NCI-H1436 treated with DMSO at 0.1 percent for 48 hours (cell line): ENCODE results near the gene ZNF81.
"Not testable (repeated sequence)": the region's sequence is repeated elsewhere in the genome, so short reads cannot be mapped to it uniquely, and the experiment has no call there.

ENCODE experiments used
- DNase-seq: peaks from one replicate; lab custom pipeline; 2025; lab: John Stamatoyannopoulos, UW

The ZNF81 gene

DNA sequence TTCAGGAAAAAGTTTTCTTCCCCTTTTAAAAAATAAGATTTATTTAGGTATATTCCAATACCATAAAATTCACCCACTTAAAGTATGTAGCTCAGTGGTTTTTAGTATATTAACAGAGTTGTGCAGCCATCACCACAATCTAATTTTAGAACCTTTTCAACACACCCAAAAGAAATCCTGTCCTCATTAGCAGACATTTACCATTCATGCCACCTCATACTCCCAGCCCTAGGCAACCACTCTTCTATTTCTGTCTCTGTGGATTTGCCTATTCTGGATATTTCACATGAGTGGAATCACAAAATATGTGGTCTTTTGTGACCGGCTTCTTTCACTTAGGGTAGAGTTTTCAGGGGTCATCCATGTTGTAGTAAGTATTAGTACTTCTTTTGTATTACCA is 7.4 kb downstream of the ZNF81 start:
- no peak for DNase-seq

GRCh38 chrX:47846040-47846439 is 9.3 kb downstream of the ZNF81 start:
- no peak for DNase-seq

- no peak for DNase-seq
Measured at GRCh38 chrX:47849778-47850177, 13.1 kb downstream of the ZNF81 start.

GRCh38 chrX:47850389-47850788 is 13.7 kb downstream of the ZNF81 start:
- DNase-seq, result not testable (repeated sequence)

GRCh38 chrX:47850901-47851300 is 14.2 kb downstream of the ZNF81 start:
- no peak for DNase-seq

- no peak for DNase-seq
Measured at GRCh38 chrX:47854474-47854873, 17.8 kb downstream of the ZNF81 start.

GRCh38 chrX:47859686-47860085 is 23.0 kb downstream of the ZNF81 start:
- DNase-seq, result no peak

- DNase-seq, result no peak
Measured at GRCh38 chrX:47862680-47863079, 26.0 kb downstream of the ZNF81 start.

- DNase-seq, result no peak
Measured at GRCh38 chrX:47863187-47863586, 26.5 kb downstream of the ZNF81 start.

DNA sequence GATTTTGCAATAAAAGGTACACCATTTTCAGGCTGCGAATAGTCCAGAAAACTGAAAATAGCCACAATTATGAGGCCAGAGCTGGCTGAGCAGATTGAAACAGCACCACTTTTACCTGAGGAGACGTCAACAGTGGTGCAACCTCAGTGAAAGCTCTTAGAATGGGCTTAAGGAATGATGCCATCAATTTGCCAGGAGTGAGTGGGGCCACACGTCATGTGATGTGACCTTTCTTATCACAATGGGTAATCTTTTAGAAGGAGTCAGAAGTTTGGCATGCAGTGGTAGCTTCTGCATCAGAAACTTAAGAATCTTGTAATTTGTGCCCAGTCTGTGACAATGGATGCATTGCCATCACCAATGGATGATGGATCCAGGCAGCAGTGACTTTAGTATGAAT is 27.6 kb downstream of the ZNF81 start:
- no peak for DNase-seq

DNA sequence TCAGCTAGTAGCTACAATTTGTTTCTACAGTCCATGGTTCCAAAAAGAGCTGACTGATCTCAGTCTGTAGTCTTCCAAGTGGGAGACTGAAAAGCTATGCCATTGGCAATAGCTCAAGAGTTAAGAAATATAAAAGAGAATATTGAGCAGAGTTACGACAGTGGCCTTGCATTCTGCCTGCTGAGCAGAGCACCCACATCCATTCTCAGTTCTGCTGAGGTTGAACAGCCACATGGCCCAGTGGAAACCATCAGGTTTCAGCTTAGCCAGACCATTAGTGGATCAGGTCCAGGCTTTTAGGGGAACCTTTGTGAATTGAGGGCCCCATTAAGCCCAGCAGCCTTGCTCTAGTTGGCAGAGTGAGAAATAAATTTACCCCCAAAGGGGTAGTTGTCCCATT is 28.1 kb downstream of the ZNF81 start:
- no peak for DNase-seq

- DNase-seq, result no peak
Measured at GRCh38 chrX:47873123-47873522, 36.4 kb downstream of the ZNF81 start.

GRCh38 chrX:47877327-47877726 is 40.6 kb downstream of the ZNF81 start:
- no peak for DNase-seq

DNA sequence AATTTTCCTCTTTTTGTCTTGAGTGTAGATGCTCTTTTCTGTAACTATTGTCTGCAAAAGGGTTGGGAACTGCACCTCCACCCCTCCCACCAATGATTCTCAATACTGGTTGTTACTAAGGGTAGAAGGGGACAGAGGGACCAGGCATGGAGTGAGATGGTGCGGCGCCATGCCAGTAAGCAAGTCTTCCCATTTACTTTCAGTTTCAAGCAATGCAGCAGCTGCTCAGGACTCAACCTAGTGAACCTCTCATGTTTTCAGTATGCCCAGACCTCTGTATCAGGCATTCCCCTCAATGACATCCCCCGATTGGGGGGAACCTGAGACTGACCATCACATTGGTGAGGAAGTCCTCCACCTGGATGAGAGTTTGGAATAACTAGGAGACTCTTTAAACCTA is 41.5 kb downstream of the ZNF81 start:
- no peak for DNase-seq

DNA sequence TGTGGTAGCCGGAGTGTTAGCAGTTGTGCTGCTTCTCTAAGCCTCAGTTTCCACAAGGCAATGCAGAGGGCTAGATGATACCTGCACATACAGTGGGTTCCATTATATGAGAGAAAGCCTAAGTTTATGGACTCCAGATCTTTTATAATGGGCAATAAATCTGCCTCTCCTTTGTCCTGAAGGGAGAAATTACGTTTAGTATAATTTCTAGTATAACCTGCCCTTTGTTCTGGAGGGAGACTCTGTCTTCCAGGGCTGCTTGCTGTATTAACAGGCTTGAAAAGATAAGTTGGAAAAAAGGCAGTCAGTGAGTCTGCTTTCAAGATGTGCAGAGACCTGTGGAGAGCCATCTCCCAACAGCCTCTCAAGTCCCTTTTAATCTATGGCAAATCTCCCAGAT is 42.8 kb downstream of the ZNF81 start:
- no peak for DNase-seq

DNA sequence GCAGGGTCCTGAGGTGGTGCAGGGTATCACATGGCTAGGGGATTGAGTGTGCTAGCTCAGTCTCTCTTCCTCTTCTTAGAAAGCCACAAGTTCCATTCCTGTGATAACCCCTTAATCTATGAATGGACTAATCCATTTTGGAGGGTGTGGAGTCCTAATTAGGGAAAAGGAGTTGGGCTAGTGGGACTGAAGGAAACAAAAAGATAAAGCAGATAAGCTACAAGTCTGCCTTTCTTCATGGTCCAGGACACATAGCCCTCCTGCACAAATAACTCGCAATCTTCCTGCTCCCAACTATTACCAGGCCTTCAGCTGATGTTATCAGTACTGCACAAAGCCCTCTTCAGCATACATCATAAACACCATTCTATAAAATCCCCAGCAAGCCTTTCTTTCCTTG is 44.2 kb downstream of the ZNF81 start:
- no peak for DNase-seq

GRCh38 chrX:47885501-47885900 is 48.8 kb downstream of the ZNF81 start:
- no peak for DNase-seq

DNA sequence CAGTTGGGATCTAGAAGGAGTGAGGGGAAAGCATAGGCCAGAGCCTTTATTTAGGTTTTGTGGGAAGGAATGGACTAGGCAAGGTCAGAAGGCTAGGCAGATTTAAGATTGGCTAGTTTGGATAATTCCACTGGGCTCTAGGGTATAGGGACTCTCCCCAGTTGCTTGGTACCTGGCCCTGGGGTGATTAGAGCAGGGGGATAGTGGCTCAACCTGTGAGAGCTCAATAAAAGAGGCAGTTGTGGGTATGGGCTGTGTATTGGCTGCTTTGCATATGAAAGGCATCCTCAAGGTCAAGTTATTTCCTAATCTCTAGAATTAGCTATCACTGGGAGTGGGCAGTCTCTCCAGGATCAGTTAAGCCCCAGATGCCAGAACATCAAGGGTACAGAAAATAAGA is 61.3 kb downstream of the ZNF81 start:
- DNase-seq, result no peak

- DNase-seq, result no peak
Measured at GRCh38 chrX:47900833-47901232, 64.1 kb downstream of the ZNF81 start.

DNA sequence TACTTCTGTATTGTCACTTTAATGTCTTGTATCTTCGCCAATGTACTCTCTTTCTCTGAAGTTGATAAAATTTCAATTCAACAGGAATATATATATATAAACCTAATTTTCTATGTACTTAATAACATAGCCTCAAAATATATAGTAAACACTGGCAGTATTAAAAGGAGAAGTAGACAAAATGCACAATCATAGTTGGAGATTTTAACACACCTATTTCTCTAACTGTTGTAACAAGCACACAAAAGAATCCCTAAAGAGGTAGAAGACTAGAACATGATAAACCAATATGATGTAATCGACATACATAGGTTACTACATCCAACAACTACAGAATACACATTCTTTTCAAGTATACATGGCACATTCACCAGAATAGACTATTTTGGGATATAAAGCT is 65.5 kb downstream of the ZNF81 start:
- DNase-seq, result no peak

- DNase-seq, result no peak
Measured at GRCh38 chrX:47915886-47916493, 79.3 kb downstream of the ZNF81 start.

DNA sequence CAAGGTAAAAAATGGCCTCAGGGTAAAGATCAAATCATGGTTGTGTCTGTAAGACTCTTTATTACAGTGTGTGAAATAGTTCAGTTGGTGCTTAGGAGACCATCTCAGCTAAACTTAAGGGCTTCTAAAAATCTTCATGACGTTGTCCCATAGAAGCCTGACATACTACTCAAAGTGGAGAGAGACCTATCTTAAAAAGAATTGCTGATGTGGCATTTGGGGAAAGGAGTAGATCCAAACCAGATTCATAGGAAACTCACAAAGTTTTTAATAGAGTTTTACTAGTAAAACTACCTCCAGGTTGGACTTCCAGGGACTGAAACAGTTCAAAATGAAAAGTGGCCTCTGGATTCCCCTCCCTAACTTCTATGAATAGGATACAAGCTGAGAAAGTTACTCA is 81.6 kb downstream of the ZNF81 start:
- no peak for DNase-seq

GRCh38 chrX:47927212-47927611 is 90.5 kb downstream of the ZNF81 start:
- no peak for DNase-seq

- DNase-seq, result not testable (repeated sequence)
Measured at GRCh38 chrX:47931970-47932369, 95.3 kb downstream of the ZNF81 start.

- no peak for DNase-seq
Measured at GRCh38 chrX:47933946-47934345, 97.2 kb downstream of the ZNF81 start.
